GM13977 (cell line): Measurements from ENCODE around the gene BTBD10.

ENCODE experiments used
- DNase-seq: peaks from one replicate; pipeline ENCODE4 v3.0.0; 2012; ENCODE audit warnings: low spot score
- CTCF ChIP-seq: IDR thresholded peaks from 2 replicates; pipeline ENCODE4 v1.5.1; 2012; ENCODE audit warnings: mild to moderate bottlenecking, control low read depth; ENCODE audit not compliant: insufficient read depth; ENCODE audit errors: extremely low read depth, missing control alignments
- in situ Hi-C: fragments of 300-500 bp; cut with MboI; formaldehyde crosslinking; loops from one replicate; pipeline ENCODE4 v1.12.0; 2022; ENCODE audit warnings: low sequenced_read_pairs, low pct_unique_long_range_greater_than_20kb, mixed read lengths, inconsistent platforms; ENCODE audit not compliant: unreplicated experiment

The BTBD10 gene

GRCh38 chr11:13378316-13378715 is 84.7 kb downstream of the BTBD10 start:
- no peak for DNase-seq
- in situ Hi-C loops, result no loop called here
- no peak for TF ChIP-seq CTCF

- in situ Hi-C loops, result no loop called here
- no peak for TF ChIP-seq CTCF
- no peak for DNase-seq
Measured at GRCh38 chr11:13376838-13377237, 86.2 kb downstream of the BTBD10 start.

- in situ Hi-C loops, result no loop called here
- no peak for TF ChIP-seq CTCF
Measured at GRCh38 chr11:13376402-13376801, 86.6 kb downstream of the BTBD10 start.

GRCh38 chr11:13375798-13376197 is 87.2 kb downstream of the BTBD10 start:
- DNase-seq, result no peak
- in situ Hi-C loops, result no loop called here
- TF ChIP-seq CTCF, result no peak

More at GRCh38 chr11:13376402-13376801, 86.6 kb downstream of the BTBD10 start:
- no peak for DNase-seq

- no peak for TF ChIP-seq CTCF
- in situ Hi-C loops, result no loop called here
- no peak for DNase-seq
Measured at GRCh38 chr11:13373216-13373615, 89.8 kb downstream of the BTBD10 start.

- in situ Hi-C loops, result no loop called here
- no peak for DNase-seq
- TF ChIP-seq CTCF, result no peak
Measured at GRCh38 chr11:13368041-13368446, 95.0 kb downstream of the BTBD10 start.

- DNase-seq, result no peak
- TF ChIP-seq CTCF, result peak; percentile 12
- in situ Hi-C loops, result no loop called here
Measured at GRCh38 chr11:13367115-13367514, 95.9 kb downstream of the BTBD10 start.
